Neural progenitor cell (in vitro differentiated cells): ENCODE data around the gene KIAA1217.

Experiments used
- EZH2 ChIP-seq: fragments of 200-600 bp; sonication (generic); IDR thresholded peaks from 2 replicates; pipeline ENCODE4 v1.6.1; 2017; ENCODE audit warnings: antibody characterized with exemption, mild to moderate bottlenecking, moderate library complexity
- EZH2phosphoT487 ChIP-seq: fragments of 200-600 bp; sonication (generic); IDR thresholded peaks from 2 replicates; pipeline ENCODE4 v1.6.1; 2017; ENCODE audit warnings: antibody characterized with exemption
- TF ChIP-seq, protein P1 (sequence below): fragments of 200-600 bp; sonication (generic); IDR thresholded peaks from 2 replicates; pipeline ENCODE4 v1.5.1; 2017; ENCODE audit warnings: antibody characterized with exemption, mild to moderate bottlenecking

DNA sequence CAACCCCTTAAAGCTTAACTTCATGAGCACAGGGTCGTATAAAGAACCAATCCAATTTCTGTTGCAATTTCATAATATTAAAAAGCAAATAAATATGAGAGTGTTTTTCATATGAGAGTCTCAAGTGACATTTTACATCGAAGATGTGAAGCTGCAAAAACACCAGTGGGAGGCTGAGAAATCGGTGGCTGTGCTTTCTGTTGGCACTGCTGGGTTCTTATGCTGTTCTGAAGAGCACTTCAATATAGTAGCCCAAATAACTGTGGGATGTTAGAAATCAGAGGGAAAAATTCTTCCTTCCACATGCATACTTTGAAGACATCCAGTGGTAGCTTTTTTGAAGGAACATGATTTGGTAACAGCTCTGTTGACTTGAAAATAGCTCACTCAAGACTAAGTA, 269.0 kb downstream of the KIAA1217 start:
- TF ChIP-seq, protein P1, sequence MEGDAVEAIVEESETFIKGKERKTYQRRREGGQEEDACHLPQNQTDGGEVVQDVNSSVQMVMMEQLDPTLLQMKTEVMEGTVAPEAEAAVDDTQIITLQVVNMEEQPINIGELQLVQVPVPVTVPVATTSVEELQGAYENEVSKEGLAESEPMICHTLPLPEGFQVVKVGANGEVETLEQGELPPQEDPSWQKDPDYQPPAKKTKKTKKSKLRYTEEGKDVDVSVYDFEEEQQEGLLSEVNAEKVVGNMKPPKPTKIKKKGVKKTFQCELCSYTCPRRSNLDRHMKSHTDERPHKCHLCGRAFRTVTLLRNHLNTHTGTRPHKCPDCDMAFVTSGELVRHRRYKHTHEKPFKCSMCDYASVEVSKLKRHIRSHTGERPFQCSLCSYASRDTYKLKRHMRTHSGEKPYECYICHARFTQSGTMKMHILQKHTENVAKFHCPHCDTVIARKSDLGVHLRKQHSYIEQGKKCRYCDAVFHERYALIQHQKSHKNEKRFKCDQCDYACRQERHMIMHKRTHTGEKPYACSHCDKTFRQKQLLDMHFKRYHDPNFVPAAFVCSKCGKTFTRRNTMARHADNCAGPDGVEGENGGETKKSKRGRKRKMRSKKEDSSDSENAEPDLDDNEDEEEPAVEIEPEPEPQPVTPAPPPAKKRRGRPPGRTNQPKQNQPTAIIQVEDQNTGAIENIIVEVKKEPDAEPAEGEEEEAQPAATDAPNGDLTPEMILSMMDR: no peak
- no peak for TF ChIP-seq EZH2
- no peak for TF ChIP-seq EZH2phosphoT487
